Measurements from ENCODE around the gene CRYGB.

DNA sequence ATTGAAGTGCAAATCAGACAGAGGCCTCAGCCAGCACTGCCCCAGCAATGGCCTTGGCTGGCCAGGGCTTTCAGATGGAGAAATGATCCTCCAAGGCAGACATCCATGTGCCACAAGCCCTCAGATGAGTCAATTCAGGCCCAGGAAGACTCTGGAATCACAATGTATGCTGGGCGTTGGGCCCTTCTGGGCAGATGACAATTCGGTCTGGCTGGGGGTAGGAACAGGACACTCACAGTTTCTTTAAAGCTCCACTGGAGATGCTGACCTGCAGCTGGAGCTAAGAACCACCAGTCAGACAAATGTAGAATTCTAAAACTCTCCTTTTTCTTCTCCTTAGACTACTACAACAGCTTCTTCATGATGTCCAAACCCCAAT, 9.3 kb downstream of the CRYGB start:
- TF ChIP-seq, protein P1, sequence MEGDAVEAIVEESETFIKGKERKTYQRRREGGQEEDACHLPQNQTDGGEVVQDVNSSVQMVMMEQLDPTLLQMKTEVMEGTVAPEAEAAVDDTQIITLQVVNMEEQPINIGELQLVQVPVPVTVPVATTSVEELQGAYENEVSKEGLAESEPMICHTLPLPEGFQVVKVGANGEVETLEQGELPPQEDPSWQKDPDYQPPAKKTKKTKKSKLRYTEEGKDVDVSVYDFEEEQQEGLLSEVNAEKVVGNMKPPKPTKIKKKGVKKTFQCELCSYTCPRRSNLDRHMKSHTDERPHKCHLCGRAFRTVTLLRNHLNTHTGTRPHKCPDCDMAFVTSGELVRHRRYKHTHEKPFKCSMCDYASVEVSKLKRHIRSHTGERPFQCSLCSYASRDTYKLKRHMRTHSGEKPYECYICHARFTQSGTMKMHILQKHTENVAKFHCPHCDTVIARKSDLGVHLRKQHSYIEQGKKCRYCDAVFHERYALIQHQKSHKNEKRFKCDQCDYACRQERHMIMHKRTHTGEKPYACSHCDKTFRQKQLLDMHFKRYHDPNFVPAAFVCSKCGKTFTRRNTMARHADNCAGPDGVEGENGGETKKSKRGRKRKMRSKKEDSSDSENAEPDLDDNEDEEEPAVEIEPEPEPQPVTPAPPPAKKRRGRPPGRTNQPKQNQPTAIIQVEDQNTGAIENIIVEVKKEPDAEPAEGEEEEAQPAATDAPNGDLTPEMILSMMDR (conservative IDR thresholded peaks at IDR 0.05; ENCODE audit: low read depth, low read length): no peak
- TF ChIP-seq RFX5 (IDR thresholded peaks at IDR 0.05; ENCODE audit: low read depth, low read length): no peak
- no peak for TF ChIP-seq MXI1 (IDR thresholded peaks at IDR 0.05; ENCODE audit: borderline replicate concordance, low read depth, low read length)
- TF ChIP-seq POLR2A (IDR thresholded peaks at IDR 0.05; ENCODE audit: low read depth, low read length): no peak
- no peak for TF ChIP-seq MAZ (IDR thresholded peaks at IDR 0.05; ENCODE audit: borderline replicate concordance, low read depth, low read length)
- no peak for TF ChIP-seq BHLHE40 (IDR thresholded peaks at IDR 0.05; ENCODE audit: low read depth, low read length)
- TF ChIP-seq CHD1 (IDR thresholded peaks at IDR 0.05; ENCODE audit: low read depth, low read length): no peak

Measured in IMR-90 (cell line).